ENCODE results near the gene CHRNA4.

The CHRNA4 gene

DNA sequence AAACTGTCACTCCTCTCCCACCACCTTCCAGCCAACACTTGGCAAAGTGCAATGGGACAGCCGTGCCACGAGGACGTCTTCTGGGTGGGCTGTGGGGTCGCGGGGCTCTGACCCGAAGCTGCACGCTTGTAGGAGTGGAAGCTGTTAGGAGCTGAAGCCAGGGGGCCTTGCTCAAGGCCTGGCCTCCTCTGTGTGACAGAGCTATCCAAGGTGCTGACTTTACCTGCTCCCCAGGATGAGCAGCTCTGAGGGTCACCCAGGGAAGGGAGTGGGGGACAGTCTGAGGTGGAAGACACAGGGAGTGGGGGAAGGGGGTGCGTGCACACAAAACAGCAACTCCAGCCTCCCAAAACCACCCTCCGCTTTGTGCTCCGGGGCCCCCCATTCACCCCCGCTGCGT lies 17.5 kb upstream of the CHRNA4 start:
- Histone ChIP-seq H3K27me3 (ENCODE audit: control insufficient read depth, insufficient read depth, low read length) (peaks cover 3% of the 10 kb centered on the region), H2AFZ (no peak overlapping the region), H3K4me1 (peaks cover 8% of the 10 kb centered on the region), H3K4me2 (ENCODE audit: low read length) (no peak overlapping the region), H3K9ac (no peak overlapping the region), H3K4me3 (ENCODE audit: low read depth, low read length) (no peak overlapping the region), H3K79me2 (no peaks in the 10 kb centered on the region), H3K27ac (no peak overlapping the region), H3K36me3 (ENCODE audit: control insufficient read depth, insufficient read depth, low read length) (no peaks in the 10 kb centered on the region), H3K9me3 (ENCODE audit: control insufficient read depth, low read length) (no peaks in the 10 kb centered on the region)
- TF ChIP-seq, protein P1, sequence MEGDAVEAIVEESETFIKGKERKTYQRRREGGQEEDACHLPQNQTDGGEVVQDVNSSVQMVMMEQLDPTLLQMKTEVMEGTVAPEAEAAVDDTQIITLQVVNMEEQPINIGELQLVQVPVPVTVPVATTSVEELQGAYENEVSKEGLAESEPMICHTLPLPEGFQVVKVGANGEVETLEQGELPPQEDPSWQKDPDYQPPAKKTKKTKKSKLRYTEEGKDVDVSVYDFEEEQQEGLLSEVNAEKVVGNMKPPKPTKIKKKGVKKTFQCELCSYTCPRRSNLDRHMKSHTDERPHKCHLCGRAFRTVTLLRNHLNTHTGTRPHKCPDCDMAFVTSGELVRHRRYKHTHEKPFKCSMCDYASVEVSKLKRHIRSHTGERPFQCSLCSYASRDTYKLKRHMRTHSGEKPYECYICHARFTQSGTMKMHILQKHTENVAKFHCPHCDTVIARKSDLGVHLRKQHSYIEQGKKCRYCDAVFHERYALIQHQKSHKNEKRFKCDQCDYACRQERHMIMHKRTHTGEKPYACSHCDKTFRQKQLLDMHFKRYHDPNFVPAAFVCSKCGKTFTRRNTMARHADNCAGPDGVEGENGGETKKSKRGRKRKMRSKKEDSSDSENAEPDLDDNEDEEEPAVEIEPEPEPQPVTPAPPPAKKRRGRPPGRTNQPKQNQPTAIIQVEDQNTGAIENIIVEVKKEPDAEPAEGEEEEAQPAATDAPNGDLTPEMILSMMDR (IDR thresholded peaks at IDR 0.05), result no peak

GRCh38 chr20:63377951-63378381 lies 16.8 kb upstream of the CHRNA4 start:
- H3K27me3 ChIP-seq (ENCODE audit: control insufficient read depth, insufficient read depth, low read length), result peaks cover 3% of the 10 kb centered on the region
- H3K4me1 ChIP-seq, result peaks cover 8% of the 10 kb centered on the region

GRCh38 chr20:63377256-63377941 lies 16.2 kb upstream of the CHRNA4 start:
- H2AFZ ChIP-seq, result no peak overlapping the region
- H3K36me3 ChIP-seq (ENCODE audit: control insufficient read depth, insufficient read depth, low read length), result no peaks in the 10 kb centered on the region
- peaks cover 3% of the 10 kb centered on the region for H3K27me3 ChIP-seq (ENCODE audit: control insufficient read depth, insufficient read depth, low read length)
- H3K4me3 ChIP-seq (ENCODE audit: low read depth, low read length), result no peak overlapping the region
- H3K9ac ChIP-seq, result no peak overlapping the region
- no peak overlapping the region for H3K4me2 ChIP-seq (ENCODE audit: low read length)
- TF ChIP-seq, protein P1 (IDR thresholded peaks at IDR 0.05), result no peak
- peaks cover 8% of the 10 kb centered on the region for H3K4me1 ChIP-seq
- no peaks in the 10 kb centered on the region for H3K9me3 ChIP-seq (ENCODE audit: control insufficient read depth, low read length)
- H3K79me2 ChIP-seq, result no peaks in the 10 kb centered on the region
- no peak overlapping the region for H3K27ac ChIP-seq

More at GRCh38 chr20:63377951-63378381, 16.8 kb upstream of the CHRNA4 start:
- Histone ChIP-seq H3K9me3 (ENCODE audit: control insufficient read depth, low read length) (no peaks in the 10 kb centered on the region), H3K36me3 (ENCODE audit: control insufficient read depth, insufficient read depth, low read length) (no peaks in the 10 kb centered on the region), H2AFZ (no peak overlapping the region), H3K79me2 (no peaks in the 10 kb centered on the region), H3K9ac (no peak overlapping the region), H3K4me2 (ENCODE audit: low read length) (no peak overlapping the region), H3K4me3 (ENCODE audit: low read depth, low read length) (no peak overlapping the region), H3K27ac (no peak overlapping the region)
- TF ChIP-seq, protein P1 (IDR thresholded peaks at IDR 0.05), result no peak

GRCh38 chr20:63376283-63377250 lies 15.4 kb upstream of the CHRNA4 start:
- Histone ChIP-seq H3K27ac (no peak overlapping the region), H3K4me1 (peaks cover 4% of the 10 kb centered on the region), H3K9ac (no peak overlapping the region), H3K36me3 (ENCODE audit: control insufficient read depth, insufficient read depth, low read length) (no peaks in the 10 kb centered on the region), H3K79me2 (no peaks in the 10 kb centered on the region), H3K4me3 (ENCODE audit: low read depth, low read length) (no peak overlapping the region), H3K4me2 (ENCODE audit: low read length) (no peak overlapping the region), H3K27me3 (ENCODE audit: control insufficient read depth, insufficient read depth, low read length) (peaks cover 3% of the 10 kb centered on the region), H2AFZ (no peak overlapping the region), H3K9me3 (ENCODE audit: control insufficient read depth, low read length) (no peaks in the 10 kb centered on the region)
- TF ChIP-seq, protein P1 (IDR thresholded peaks at IDR 0.05), result no peak

Measured in parathyroid adenoma (tissue), 2 donors.